Measurements from ENCODE around the gene RIBC2. TPM values are rescaled to one million over a fixed set of nuclear protein-coding genes. Genes with fewer than 3 reads are reported as not detected.
A peak's percentile ranks its signal among the peaks of the same experiment; 100 is the strongest.

Gene RIBC2
- total RNA-seq, 2 experiments from 2014 or later: 13.4 to 13.5 TPM

DNA sequence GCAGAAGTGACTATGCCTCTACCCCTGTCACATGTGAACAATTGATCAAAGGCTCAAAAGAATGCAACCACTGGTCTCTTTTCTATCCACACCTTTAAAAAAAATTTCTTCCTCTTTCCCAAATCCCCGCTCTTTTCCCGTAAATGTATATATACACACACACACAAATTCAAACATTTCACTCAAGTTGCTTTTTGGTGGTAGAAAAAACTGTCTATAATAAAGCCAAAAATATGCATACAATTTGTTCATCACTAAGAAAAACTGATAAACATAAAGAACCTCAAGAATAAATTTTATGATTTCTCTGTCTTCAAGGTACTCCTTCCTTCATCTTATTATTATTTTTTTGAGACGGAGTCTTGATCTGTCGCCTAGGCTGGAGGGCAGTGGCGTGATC, 5.7 kb upstream of the RIBC2 start:
- CTCF ChIA-PET: no interaction called here
- Mint-ChIP-seq H3K27me3 (ENCODE audit: low read depth) (no peaks in the 10 kb centered on the region), H3K36me3 (ENCODE audit: low read depth) (peaks cover 5% of the 10 kb centered on the region), H3K4me3 (no peak overlapping the region), H3K4me1 (ENCODE audit: low read depth) (peaks cover 4% of the 10 kb centered on the region), H3K27ac (no peak overlapping the region), H3K9me3 (ENCODE audit: insufficient read depth) (no peaks in the 10 kb centered on the region)
- ATAC-seq: no peak
- POLR2A ChIA-PET: no interaction called here
- DNase-seq: no peak

GRCh38 chr22:45413013-45413367, 503 bp upstream of the RIBC2 start:
- Mint-ChIP-seq H3K9me3 (ENCODE audit: insufficient read depth) (no peaks in the 10 kb centered on the region), H3K4me1 (ENCODE audit: low read depth) (peaks cover 21% of the 10 kb centered on the region), H3K27ac (peak overlapping the region; percentile 86), H3K4me3 (peak overlapping the region; percentile 69), H3K36me3 (ENCODE audit: low read depth) (peaks cover 29% of the 10 kb centered on the region), H3K27me3 (ENCODE audit: low read depth) (no peaks in the 10 kb centered on the region)
- ChIA-PET CTCF (no interaction called here), POLR2A (interaction anchor here (1.0 to 3.1 kb wide), 7 partner anchors 11 to 102 kb away, joined by 3 to 18 read pairs (median 5); no protein-coding TSS in a partner anchor)
- DNase-seq: no peak
- ATAC-seq: no peak

DNA sequence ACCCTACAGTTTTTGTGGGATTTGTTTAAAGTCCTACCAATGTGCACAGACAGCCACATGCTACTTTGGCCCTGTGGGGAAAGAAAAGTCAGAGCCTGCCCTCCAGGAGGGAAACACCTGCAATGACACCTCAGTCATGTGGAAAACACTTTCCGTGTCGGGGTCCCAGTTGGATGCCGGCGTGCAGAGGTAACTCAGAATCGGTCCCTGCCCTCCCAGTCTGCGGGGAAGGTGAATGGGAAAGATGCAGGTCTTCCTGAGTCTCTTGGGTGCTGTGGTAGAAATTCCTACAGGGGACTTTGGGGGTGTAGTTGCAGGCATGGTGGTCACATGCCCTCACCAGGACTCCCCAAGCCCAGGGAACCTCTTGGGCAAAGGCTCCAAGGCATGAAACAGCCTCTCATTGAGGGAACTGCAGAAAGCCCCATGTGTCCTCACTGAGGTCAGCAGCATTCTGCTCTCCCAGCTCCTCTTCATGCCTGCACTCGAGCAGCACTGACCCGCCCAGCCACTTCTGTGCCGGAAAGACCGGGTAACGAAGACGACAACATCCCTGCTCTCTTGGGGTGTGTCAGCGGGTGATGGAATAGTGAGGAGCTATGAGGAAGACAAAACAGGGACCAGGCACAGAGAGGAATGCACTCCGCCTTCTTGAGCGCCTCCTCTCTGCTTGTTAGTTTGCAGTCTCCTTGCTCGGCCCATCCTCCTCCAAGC, 4.7 kb downstream of the RIBC2 start:
- no peak for DNase-seq
- ATAC-seq: no peak
- ChIA-PET CTCF (no interaction called here), POLR2A (no interaction called here)
- Mint-ChIP-seq H3K4me3 (no peak overlapping the region), H3K27me3 (ENCODE audit: low read depth) (no peaks in the 10 kb centered on the region), H3K27ac (no peak overlapping the region), H3K4me1 (ENCODE audit: low read depth) (peaks cover 18% of the 10 kb centered on the region), H3K9me3 (ENCODE audit: insufficient read depth) (no peaks in the 10 kb centered on the region), H3K36me3 (ENCODE audit: low read depth) (peaks cover 43% of the 10 kb centered on the region)

- no peaks in the 10 kb centered on the region for H3K27me3 Mint-ChIP-seq (ENCODE audit: low read depth)
Measured at GRCh38 chr22:45418770-45419138, 5.3 kb downstream of the RIBC2 start.

GRCh38 chr22:45420011-45420410, 6.5 kb downstream of the RIBC2 start:
- Mint-ChIP-seq H3K9me3 (ENCODE audit: insufficient read depth) (no peaks in the 10 kb centered on the region), H3K27ac (no peak overlapping the region), H3K4me1 (ENCODE audit: low read depth) (peaks cover 5% of the 10 kb centered on the region), H3K36me3 (ENCODE audit: low read depth) (peaks cover 33% of the 10 kb centered on the region), H3K27me3 (ENCODE audit: low read depth) (no peaks in the 10 kb centered on the region), H3K4me3 (no peak overlapping the region)
- POLR2A ChIA-PET: interaction anchor here (0.6 kb wide), 1 partner anchor 451 kb away, joined by 4 read pairs; no protein-coding TSS in a partner anchor
- DNase-seq (no peak), ATAC-seq (peak; percentile 37)
- CTCF ChIA-PET: interaction anchor here (1.2 kb wide), 1 partner anchor 22 kb away, joined by 3 read pairs; no protein-coding TSS in a partner anchor

More at GRCh38 chr22:45418770-45419138, 5.3 kb downstream of the RIBC2 start:
- ATAC-seq (no peak), DNase-seq (no peak)
- Mint-ChIP-seq H3K4me3 (no peak overlapping the region), H3K36me3 (ENCODE audit: low read depth) (peaks cover 42% of the 10 kb centered on the region), H3K9me3 (ENCODE audit: insufficient read depth) (no peaks in the 10 kb centered on the region), H3K4me1 (ENCODE audit: low read depth) (peaks cover 16% of the 10 kb centered on the region), H3K27ac (no peak overlapping the region)
- CTCF ChIA-PET: interaction anchor here (1.2 kb wide), 1 partner anchor 23 kb away, joined by 3 read pairs; no protein-coding TSS in a partner anchor
- POLR2A ChIA-PET: no interaction called here

DNA sequence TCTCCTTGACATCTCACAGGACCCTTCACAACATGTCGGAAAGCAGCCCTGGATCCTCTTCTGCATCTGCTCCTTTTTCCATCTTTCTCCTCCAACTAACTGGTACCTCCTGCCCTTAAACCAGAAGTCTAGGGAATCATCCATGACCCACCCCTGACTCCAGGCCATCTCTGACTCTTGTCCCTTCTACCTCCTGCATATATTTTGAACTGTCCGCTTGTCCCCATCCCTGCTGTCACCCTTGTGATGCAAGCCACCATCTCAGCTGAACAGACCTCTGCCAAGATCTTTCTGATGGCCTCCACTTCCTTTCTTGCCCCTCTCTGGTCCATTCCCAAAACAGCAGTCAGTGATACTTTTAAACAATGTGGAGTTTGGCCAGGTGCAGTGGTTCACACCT, 7.0 kb downstream of the RIBC2 start:
- Mint-ChIP-seq H3K27me3 (ENCODE audit: low read depth) (no peaks in the 10 kb centered on the region), H3K4me3 (no peak overlapping the region), H3K27ac (no peak overlapping the region), H3K4me1 (ENCODE audit: low read depth) (peaks cover 5% of the 10 kb centered on the region), H3K9me3 (ENCODE audit: insufficient read depth) (no peaks in the 10 kb centered on the region), H3K36me3 (ENCODE audit: low read depth) (peaks cover 32% of the 10 kb centered on the region)
- ChIA-PET CTCF (no interaction called here), POLR2A (interaction anchor here (1.0 kb wide), 1 partner anchor 14 kb away, joined by 3 read pairs; no protein-coding TSS in a partner anchor)
- ATAC-seq (peak; percentile 30), DNase-seq (no peak)

DNA sequence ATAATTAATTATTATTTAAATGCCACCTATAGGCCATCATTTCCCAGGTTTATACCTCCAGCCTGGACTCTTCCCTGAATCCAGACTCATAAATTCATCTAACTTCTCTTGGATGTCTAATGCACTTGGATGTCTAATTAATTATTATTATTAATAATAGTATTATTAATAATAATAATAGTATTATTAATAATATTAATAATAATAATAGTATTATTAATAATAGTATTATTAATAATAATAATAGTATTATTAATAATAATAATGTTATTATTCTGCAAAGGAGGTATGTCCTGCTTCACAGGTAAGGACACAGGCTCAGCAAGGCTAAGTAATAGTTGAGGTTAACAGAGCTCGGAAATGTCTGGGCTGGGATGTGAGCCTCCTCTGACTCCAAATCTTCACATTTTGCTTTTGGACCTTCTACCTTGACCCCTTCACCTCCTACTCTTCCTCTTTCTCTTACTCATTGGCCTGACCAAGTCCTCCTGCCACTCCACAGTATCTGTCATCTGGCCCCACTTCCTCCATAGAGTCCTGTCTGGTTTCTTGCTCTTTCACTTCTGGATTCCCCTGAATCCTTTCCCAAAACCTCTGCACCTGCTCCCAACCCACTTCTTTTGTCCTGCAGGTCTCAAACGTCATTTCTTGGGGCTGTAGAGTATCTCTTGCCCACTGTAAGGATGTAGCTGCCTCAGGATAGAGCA, 8.0 kb downstream of the RIBC2 start:
- peaks cover 2% of the 10 kb centered on the region for H3K4me1 Mint-ChIP-seq (ENCODE audit: low read depth)
- peaks cover under 1% of the 10 kb centered on the region for H3K9me3 Mint-ChIP-seq (ENCODE audit: insufficient read depth)
- no peak overlapping the region for H3K27ac Mint-ChIP-seq
- ChIA-PET CTCF (interaction anchor here (1.0 kb wide), 1 partner anchor 15 kb away, joined by 3 read pairs; no protein-coding TSS in a partner anchor), POLR2A (interaction anchor here (1.0 kb wide), 1 partner anchor 13 kb away, joined by 3 read pairs; no protein-coding TSS in a partner anchor)
- no peak overlapping the region for H3K4me3 Mint-ChIP-seq
- peaks cover 35% of the 10 kb centered on the region for H3K36me3 Mint-ChIP-seq (ENCODE audit: low read depth)
- ATAC-seq (no peak), DNase-seq (no peak)
- no peaks in the 10 kb centered on the region for H3K27me3 Mint-ChIP-seq (ENCODE audit: low read depth)

GRCh38 chr22:45422237-45422983, 8.9 kb downstream of the RIBC2 start:
- ATAC-seq (no peak), DNase-seq (no peak)
- Mint-ChIP-seq H3K9me3 (ENCODE audit: insufficient read depth) (peaks cover 8% of the 10 kb centered on the region), H3K36me3 (ENCODE audit: low read depth) (peaks cover 41% of the 10 kb centered on the region), H3K27me3 (ENCODE audit: low read depth) (no peaks in the 10 kb centered on the region), H3K4me3 (no peak overlapping the region), H3K4me1 (ENCODE audit: low read depth) (peaks cover 2% of the 10 kb centered on the region), H3K27ac (no peak overlapping the region)
- ChIA-PET CTCF (interaction anchor here (1.0 to 2.1 kb wide), 4 partner anchors 8 to 105 kb away, joined by 3 to 8 read pairs (median 4); no protein-coding TSS in a partner anchor), POLR2A (no interaction called here)

DNA sequence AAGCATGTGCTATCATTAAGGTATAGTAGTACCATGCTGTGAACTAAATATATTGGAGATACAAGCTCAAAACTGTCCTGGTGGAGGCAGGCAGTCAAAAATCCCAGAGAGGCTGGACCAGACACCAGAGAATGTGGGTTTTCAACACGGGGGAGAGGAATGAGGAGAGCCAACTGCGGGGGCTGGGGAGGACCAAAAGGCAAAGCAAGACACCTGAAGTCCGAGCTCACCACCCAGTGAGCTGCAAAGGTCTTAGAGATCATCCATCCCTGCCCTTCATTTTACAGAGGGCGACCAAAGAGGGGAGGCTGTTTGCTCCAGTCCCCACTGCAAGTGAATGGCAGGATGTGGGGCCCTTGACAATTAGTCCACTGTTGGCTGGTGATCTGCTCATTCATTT, 10.0 kb downstream of the RIBC2 start:
- ChIA-PET POLR2A (no interaction called here), CTCF (interaction anchor here (1.5 to 2.1 kb wide), 2 partner anchors 9 to 106 kb away, joined by 4 to 8 read pairs; no protein-coding TSS in a partner anchor)
- H3K27ac Mint-ChIP-seq: no peak overlapping the region
- DNase-seq (no peak), ATAC-seq (no peak)
- peaks cover 2% of the 10 kb centered on the region for H3K4me1 Mint-ChIP-seq (ENCODE audit: low read depth)
- peaks cover 37% of the 10 kb centered on the region for H3K36me3 Mint-ChIP-seq (ENCODE audit: low read depth)
- H3K4me3 Mint-ChIP-seq: no peak overlapping the region
- H3K27me3 Mint-ChIP-seq (ENCODE audit: low read depth): no peaks in the 10 kb centered on the region
- peaks cover 8% of the 10 kb centered on the region for H3K9me3 Mint-ChIP-seq (ENCODE audit: insufficient read depth)

- no peaks in the 10 kb centered on the region for H3K27me3 Mint-ChIP-seq (ENCODE audit: low read depth)
- ATAC-seq: no peak
- no peak for DNase-seq
- H3K27ac Mint-ChIP-seq: no peak overlapping the region
- peaks cover 2% of the 10 kb centered on the region for H3K4me1 Mint-ChIP-seq (ENCODE audit: low read depth)
- H3K4me3 Mint-ChIP-seq: no peak overlapping the region
- POLR2A ChIA-PET: no interaction called here
- peaks cover 8% of the 10 kb centered on the region for H3K9me3 Mint-ChIP-seq (ENCODE audit: insufficient read depth)
- peaks cover 29% of the 10 kb centered on the region for H3K36me3 Mint-ChIP-seq (ENCODE audit: low read depth)
- CTCF ChIA-PET: interaction anchor here (2.1 kb wide), 1 partner anchor 107 kb away, joined by 8 read pairs; no protein-coding TSS in a partner anchor
Measured at GRCh38 chr22:45424241-45424731, 10.8 kb downstream of the RIBC2 start.

DNA sequence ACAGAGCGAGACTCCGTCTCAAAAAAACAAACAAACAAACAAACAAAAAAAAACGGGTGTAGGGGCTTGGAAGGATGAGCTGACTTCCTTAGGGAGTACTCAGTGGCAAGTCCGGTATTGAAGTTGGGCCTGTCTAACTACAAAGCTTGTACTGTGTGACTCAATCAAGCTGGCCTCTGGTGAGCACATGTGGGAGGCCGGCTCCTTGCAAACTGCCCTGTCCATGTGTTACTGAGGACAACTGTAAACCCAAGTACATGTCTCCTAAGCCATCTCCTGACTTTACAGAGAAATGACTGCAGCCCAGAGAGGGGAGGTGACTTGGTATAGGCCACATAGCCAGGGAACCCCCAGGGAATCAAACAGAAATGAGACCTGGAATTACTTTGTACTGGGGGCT, 11.6 kb downstream of the RIBC2 start:
- peaks cover 2% of the 10 kb centered on the region for H3K4me1 Mint-ChIP-seq (ENCODE audit: low read depth)
- ChIA-PET POLR2A (no interaction called here), CTCF (no interaction called here)
- no peaks in the 10 kb centered on the region for H3K27me3 Mint-ChIP-seq (ENCODE audit: low read depth)
- H3K4me3 Mint-ChIP-seq: no peak overlapping the region
- H3K27ac Mint-ChIP-seq: no peak overlapping the region
- DNase-seq (no peak), ATAC-seq (no peak)
- H3K36me3 Mint-ChIP-seq (ENCODE audit: low read depth): peaks cover 26% of the 10 kb centered on the region
- peaks cover 8% of the 10 kb centered on the region for H3K9me3 Mint-ChIP-seq (ENCODE audit: insufficient read depth)
